Subcutaneous abdominal adipose tissue (tissue), 5 donors: ENCODE measurements around the gene ZNF878.
"Not testable (repeated sequence)": the region's sequence is repeated elsewhere in the genome, so short reads cannot be mapped to it uniquely, and the experiment has no call there.

ENCODE experiments used
- H3K27ac ChIP-seq: one replicate; pipeline ENCODE4 v1.7.0; 2013; ENCODE audit warnings: low read depth, mild to moderate bottlenecking, inconsistent platforms, low read length, moderate library complexity
- H3K27me3 ChIP-seq, 5 donors: one replicate each; pipeline ENCODE4 v1.7.0; 2013; ENCODE audit warnings: low read length in 5 of 5, inconsistent platforms in 1 of 5; ENCODE audit not compliant: control insufficient read depth in 5 of 5, insufficient read depth in 4 of 5
- H3K36me3 ChIP-seq, 5 donors: one replicate each; pipeline ENCODE4 v1.7.0; 2013; ENCODE audit warnings: low read length in 5 of 5; ENCODE audit not compliant: control insufficient read depth in 5 of 5, insufficient read depth in 5 of 5
- H3K4me1 ChIP-seq, 5 donors: one replicate each; pipeline ENCODE4 v1.7.0; 2013; ENCODE audit warnings: low read length in 5 of 5, mild to moderate bottlenecking in 3 of 5, moderate library complexity in 1 of 5; ENCODE audit not compliant: control insufficient read depth in 5 of 5, insufficient read depth in 5 of 5
- H3K4me3 ChIP-seq, 5 donors: one replicate each; pipeline ENCODE4 v1.7.0; 2013; ENCODE audit warnings: low read length in 5 of 5, low read depth in 1 of 5
- H3K9ac ChIP-seq, 5 donors: one replicate each; pipeline ENCODE4 v1.7.0; 2013; ENCODE audit warnings: low read length in 5 of 5, mild to moderate bottlenecking in 4 of 5, moderate library complexity in 3 of 5
- H3K9me3 ChIP-seq, 5 donors: one replicate each; pipeline ENCODE4 v1.7.0; 2013; ENCODE audit warnings: low read length in 5 of 5; ENCODE audit not compliant: control insufficient read depth in 5 of 5
- donor health status: healthy.
- donor health status: healthy.
- donor health status: healthy.
- donor health status: healthy.
- donor health status: healthy.

Gene ZNF878

GRCh38 chr19:12052497-12053169, at the start of gene ZNF878:
Gene ZNF878, minus strand, starts transcription at chr19:12052961. Its CDS starts 160 bp downstream, at chr19:12052801.
- no peaks in the 10 kb centered on the region for H3K9me3 ChIP-seq
- H3K36me3 ChIP-seq = no peaks in the 10 kb centered on the region
- H3K9ac ChIP-seq = peak within 1 kb of the TSS; percentile 3 to 80 (median 66)
- H3K27ac ChIP-seq = no peak within 1 kb of the TSS
- no peaks in the 10 kb centered on the region for H3K27me3 ChIP-seq
- H3K4me3 ChIP-seq = peak within 1 kb of the TSS; percentile 63 to 90 (median 85)
- peaks cover 0 to 18% (median 17%) of the 10 kb centered on the region in 5 donors for H3K4me1 ChIP-seq

- no peaks in the 10 kb centered on the region for H3K27me3 ChIP-seq
- no peak overlapping the region for H3K9ac ChIP-seq
- H3K9me3 ChIP-seq = no peaks in the 10 kb centered on the region
- H3K4me3 ChIP-seq = no peak overlapping the region
- peaks cover 0 to 2% (median 0%) of the 10 kb centered on the region in 5 donors for H3K36me3 ChIP-seq
- no peak overlapping the region for H3K27ac ChIP-seq
- H3K4me1 ChIP-seq = peaks cover 1 to 2% (median 2%) of the 10 kb centered on the region in 5 donors
These were observed 45.3 kb upstream of the ZNF878 start for GRCh38 chr19:12098040-12098439.

GRCh38 chr19:12095111-12095790, 42.5 kb upstream of the ZNF878 start:
- Histone ChIP-seq H3K4me1 (peaks cover 3 to 17% (median 9%) of the 10 kb centered on the region in 5 donors), H3K4me3 (no peak overlapping the region), H3K9me3 (no peaks in the 10 kb centered on the region), H3K27me3 (no peaks in the 10 kb centered on the region), H3K9ac (no peak overlapping the region), H3K36me3 (peaks cover 0 to 2% (median 0%) of the 10 kb centered on the region in 5 donors), H3K27ac (no peak overlapping the region)

- Histone ChIP-seq H3K4me3 (no peak overlapping the region), H3K9me3 (no peaks in the 10 kb centered on the region), H3K27ac (no peak overlapping the region), H3K36me3 (peaks cover 0 to 2% (median 0%) of the 10 kb centered on the region in 5 donors), H3K4me1 (peaks cover 3 to 17% (median 9%) of the 10 kb centered on the region in 5 donors), H3K9ac (no peak overlapping the region), H3K27me3 (no peaks in the 10 kb centered on the region)
These were observed 41.0 kb upstream of the ZNF878 start for GRCh38 chr19:12093777-12094176.

GRCh38 chr19:12092956-12093355, 40.2 kb upstream of the ZNF878 start:
- no peak overlapping the region for H3K27ac ChIP-seq
- peaks cover 0 to under 1% (median 0%) of the 10 kb centered on the region in 5 donors for H3K36me3 ChIP-seq
- H3K4me3 ChIP-seq = peak overlapping the region; percentile 33 to 85 (median 73)

GRCh38 chr19:12092065-12092867, 39.5 kb upstream of the ZNF878 start:
- Histone ChIP-seq H3K4me3 (peak overlapping the region; percentile 73 to 87 (median 82)), H3K9ac (peak overlapping the region in 4 of 5 donors; percentile 53 to 86 (median 78))

More at GRCh38 chr19:12092956-12093355, 40.2 kb upstream of the ZNF878 start:
- no peaks in the 10 kb centered on the region for H3K9me3 ChIP-seq
- H3K4me1 ChIP-seq = peaks cover 3 to 17% (median 9%) of the 10 kb centered on the region in 5 donors
- peak overlapping the region in 2 of 5 donors; percentile 78 to 86 for H3K9ac ChIP-seq
- no peaks in the 10 kb centered on the region for H3K27me3 ChIP-seq

GRCh38 chr19:12090807-12091206, 38.0 kb upstream of the ZNF878 start:
- Histone ChIP-seq H3K9me3 (no peaks in the 10 kb centered on the region), H3K27ac (no peak overlapping the region), H3K27me3 (no peaks in the 10 kb centered on the region), H3K36me3 (no peaks in the 10 kb centered on the region), H3K4me3 (no peak overlapping the region), H3K9ac (no peak overlapping the region), H3K4me1 (peaks cover 3 to 17% (median 9%) of the 10 kb centered on the region in 5 donors)

More at GRCh38 chr19:12092065-12092867, 39.5 kb upstream of the ZNF878 start:
- Histone ChIP-seq H3K27me3 (no peaks in the 10 kb centered on the region), H3K27ac (peak overlapping the region; percentile 70), H3K36me3 (no peaks in the 10 kb centered on the region), H3K4me1 (peaks cover 3 to 17% (median 9%) of the 10 kb centered on the region in 5 donors), H3K9me3 (no peaks in the 10 kb centered on the region)

GRCh38 chr19:12085074-12085818, 32.5 kb upstream of the ZNF878 start:
- Histone ChIP-seq H3K9ac (no peak overlapping the region), H3K27me3 (no peaks in the 10 kb centered on the region), H3K27ac (no peak overlapping the region), H3K9me3 (peaks cover 7 to 28% (median 24%) of the 10 kb centered on the region in 5 donors), H3K4me3 (no peak overlapping the region), H3K36me3 (peaks cover 0 to 3% (median 0%) of the 10 kb centered on the region in 5 donors), H3K4me1 (no peaks in the 10 kb centered on the region)

GRCh38 chr19:12083336-12083735, 30.6 kb upstream of the ZNF878 start:
- peaks cover 15 to 47% (median 41%) of the 10 kb centered on the region in 5 donors for H3K9me3 ChIP-seq
- H3K27me3 ChIP-seq, H3K27ac ChIP-seq, H3K9ac ChIP-seq, H3K4me1 ChIP-seq: not testable (repeated sequence)
- peaks cover 0 to 11% (median 3%) of the 10 kb centered on the region in 5 donors for H3K36me3 ChIP-seq
- peak overlapping the region in 1 of 5 donors; percentile 16 for H3K4me3 ChIP-seq
